Measurements from ENCODE around the gene ALG11.

DNA sequence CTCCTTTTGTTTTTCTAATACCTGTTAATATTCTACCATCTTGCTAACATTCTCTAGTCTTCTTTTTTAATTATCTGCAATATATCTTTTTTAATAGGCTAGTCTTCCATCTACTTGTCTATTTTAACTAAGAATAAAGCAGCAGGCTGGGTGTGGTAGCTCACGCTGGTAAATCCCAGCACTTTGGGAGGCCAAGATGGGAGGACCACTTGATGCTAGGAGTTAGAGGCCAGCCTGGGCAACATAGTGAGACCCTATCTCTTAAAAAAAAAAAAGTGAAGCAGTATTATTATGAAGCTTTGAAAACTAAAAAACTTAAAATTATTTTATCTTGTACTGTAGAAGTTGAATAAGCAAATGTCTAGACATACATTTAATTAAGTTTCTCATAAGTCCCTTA is 15.6 kb downstream of the ALG11 start:
- TF ChIP-seq, protein P1, sequence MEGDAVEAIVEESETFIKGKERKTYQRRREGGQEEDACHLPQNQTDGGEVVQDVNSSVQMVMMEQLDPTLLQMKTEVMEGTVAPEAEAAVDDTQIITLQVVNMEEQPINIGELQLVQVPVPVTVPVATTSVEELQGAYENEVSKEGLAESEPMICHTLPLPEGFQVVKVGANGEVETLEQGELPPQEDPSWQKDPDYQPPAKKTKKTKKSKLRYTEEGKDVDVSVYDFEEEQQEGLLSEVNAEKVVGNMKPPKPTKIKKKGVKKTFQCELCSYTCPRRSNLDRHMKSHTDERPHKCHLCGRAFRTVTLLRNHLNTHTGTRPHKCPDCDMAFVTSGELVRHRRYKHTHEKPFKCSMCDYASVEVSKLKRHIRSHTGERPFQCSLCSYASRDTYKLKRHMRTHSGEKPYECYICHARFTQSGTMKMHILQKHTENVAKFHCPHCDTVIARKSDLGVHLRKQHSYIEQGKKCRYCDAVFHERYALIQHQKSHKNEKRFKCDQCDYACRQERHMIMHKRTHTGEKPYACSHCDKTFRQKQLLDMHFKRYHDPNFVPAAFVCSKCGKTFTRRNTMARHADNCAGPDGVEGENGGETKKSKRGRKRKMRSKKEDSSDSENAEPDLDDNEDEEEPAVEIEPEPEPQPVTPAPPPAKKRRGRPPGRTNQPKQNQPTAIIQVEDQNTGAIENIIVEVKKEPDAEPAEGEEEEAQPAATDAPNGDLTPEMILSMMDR (conservative IDR thresholded peaks at IDR 0.05; ENCODE audit: low read length) = no peak
- TF ChIP-seq EZH2phosphoT487 (IDR thresholded peaks at IDR 0.05; ENCODE audit: borderline replicate concordance) = no peak

All from Loucy (cell line).